Measurements from ENCODE around the gene HOPX.
"Not testable (repeated sequence)": the region's sequence is repeated elsewhere in the genome, so short reads cannot be mapped to it uniquely, and the experiment has no call there.

HOPX gene

DNA sequence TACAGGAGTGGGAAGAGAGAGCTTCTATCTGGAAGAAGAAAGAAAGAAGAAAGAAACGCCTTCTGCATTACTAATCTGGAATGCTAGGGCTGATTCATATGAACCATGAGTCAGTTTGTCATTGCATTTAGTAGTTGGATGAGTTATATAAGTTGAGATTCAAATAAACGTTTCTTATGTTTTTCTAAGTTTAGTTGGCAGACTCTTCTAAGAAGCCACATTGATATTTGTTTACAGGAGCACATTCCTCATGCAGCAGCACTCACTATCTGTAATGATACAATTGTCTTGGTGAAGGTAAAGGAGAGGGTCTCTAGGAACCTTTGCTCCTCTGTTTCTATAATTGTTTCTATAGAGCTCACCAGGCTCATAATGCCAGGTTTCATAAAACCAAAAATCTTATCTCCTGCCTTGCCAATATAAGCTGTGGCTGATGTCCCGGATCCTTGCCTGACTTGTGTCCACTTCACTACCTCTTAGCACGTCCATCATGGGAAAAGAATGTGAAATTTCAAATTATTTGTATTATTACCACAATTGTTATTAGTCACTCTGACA lies 39.5 kb downstream of the HOPX start:
- TF ChIP-seq, protein P1, sequence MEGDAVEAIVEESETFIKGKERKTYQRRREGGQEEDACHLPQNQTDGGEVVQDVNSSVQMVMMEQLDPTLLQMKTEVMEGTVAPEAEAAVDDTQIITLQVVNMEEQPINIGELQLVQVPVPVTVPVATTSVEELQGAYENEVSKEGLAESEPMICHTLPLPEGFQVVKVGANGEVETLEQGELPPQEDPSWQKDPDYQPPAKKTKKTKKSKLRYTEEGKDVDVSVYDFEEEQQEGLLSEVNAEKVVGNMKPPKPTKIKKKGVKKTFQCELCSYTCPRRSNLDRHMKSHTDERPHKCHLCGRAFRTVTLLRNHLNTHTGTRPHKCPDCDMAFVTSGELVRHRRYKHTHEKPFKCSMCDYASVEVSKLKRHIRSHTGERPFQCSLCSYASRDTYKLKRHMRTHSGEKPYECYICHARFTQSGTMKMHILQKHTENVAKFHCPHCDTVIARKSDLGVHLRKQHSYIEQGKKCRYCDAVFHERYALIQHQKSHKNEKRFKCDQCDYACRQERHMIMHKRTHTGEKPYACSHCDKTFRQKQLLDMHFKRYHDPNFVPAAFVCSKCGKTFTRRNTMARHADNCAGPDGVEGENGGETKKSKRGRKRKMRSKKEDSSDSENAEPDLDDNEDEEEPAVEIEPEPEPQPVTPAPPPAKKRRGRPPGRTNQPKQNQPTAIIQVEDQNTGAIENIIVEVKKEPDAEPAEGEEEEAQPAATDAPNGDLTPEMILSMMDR (IDR thresholded peaks at IDR 0.05; ENCODE audit: borderline replicate concordance, insufficient read depth, low read depth, low read length): no peak; the same call in 1 of the 2 replicates
- H3K4me3 ChIP-seq (ENCODE audit: low read depth, low read length): no peak overlapping the region

DNA sequence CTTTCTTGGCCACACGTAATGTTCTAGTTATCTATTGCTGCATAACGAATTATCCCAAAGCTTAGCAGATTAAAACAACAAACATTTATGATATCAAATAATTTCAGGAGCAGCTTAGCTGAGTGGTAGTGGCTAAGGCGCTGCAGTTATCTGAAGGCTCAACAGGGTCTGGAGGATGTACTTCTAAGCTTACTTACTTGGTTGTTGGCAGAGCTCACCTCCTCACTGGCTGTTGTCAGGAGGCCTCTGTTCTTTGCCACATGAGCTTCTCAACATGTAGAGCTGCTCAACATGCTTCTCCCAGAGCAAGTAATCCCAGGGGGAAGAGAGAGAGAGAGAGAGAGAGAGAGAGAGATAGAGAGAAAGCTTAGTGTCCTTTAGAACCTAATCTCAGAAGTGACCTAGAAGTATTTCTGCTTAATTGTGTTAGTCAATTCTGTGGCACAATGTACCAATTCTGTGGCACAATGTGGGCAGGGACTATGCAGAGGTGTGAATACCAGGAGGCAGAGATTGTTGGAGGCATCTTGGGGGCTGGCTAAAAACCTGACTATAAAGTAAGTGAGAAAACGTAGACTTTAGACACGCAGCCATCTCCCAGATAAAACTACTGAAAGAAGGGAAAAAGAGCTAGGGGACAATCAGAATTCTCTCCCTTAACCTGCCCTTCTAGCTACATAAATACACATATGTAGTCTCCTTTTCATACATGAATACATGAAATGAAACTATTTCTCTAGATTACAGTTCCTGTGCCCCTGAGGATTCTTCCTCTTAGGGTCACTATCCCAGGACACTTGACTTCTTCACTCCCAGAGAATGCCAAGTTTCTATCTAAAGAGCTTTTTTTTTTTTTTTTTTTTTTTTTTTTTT lies 40.2 kb downstream of the HOPX start:
- H3K4me3 ChIP-seq (ENCODE audit: low read depth, low read length): no peak overlapping the region
- TF ChIP-seq, protein P1 (IDR thresholded peaks at IDR 0.05; ENCODE audit: borderline replicate concordance, insufficient read depth, low read depth, low read length): no peak

DNA sequence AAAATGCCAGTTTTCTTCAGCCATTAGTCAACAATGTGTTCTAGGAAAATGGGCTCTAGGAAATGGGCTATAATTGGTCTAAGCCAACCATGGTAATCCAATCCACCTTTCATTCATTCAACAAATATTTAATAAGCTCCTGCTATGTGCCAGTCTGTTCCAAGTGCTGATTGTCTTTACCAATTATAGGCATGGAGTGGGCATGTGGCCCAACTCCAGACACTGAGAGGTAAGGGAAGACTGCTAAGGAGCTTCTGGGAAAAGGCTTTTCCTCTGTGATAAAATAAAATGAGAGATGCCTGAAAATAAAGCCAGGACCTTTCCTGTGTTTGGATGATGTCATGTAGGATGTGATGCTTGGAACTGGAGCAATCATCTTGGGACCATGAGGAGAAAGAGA lies 43.3 kb downstream of the HOPX start:
- no peak overlapping the region for H3K4me3 ChIP-seq (ENCODE audit: low read depth, low read length)
- TF ChIP-seq, protein P1 (IDR thresholded peaks at IDR 0.05; ENCODE audit: borderline replicate concordance, insufficient read depth, low read depth, low read length): no peak

DNA sequence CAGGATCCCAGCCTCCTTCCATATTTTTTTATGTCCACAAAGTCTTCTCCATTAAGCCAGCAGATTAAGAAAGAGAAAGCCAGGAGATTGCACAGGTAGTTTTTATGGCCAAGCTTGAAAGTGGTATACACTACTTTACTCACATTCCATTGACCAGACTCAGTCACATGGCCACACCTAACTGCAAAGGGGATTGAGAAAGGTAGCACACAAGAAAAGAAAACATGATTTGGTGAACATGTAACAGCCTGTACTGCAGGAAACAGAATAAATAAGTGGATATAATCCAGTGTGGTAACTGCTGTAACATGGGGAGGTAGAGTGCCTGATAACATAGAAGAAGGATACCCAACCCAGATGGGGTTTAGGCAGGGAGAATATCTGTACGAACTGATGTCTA lies 43.9 kb downstream of the HOPX start:
- H3K4me3 ChIP-seq (ENCODE audit: low read depth, low read length): no peak overlapping the region
- TF ChIP-seq, protein P1 (IDR thresholded peaks at IDR 0.05; ENCODE audit: borderline replicate concordance, insufficient read depth, low read depth, low read length): no peak

DNA sequence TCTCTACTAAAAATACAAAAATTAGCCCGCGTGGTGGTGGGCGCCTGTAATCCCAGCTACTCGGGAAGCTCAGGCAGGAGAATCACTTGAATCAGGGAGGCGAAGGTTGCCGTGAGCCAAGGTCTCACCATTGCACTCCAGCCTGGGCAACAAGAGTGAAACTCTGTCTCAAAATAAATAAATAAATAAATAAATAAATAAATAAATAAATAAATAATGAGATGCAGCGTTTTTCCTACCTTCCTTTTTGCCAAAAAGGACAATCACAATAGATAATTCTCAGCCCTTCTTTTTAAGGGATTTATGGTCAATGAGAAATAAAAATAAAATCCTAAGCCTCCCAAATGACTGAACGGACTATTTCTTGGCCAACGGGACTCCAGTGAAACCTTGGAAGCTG lies 46.1 kb downstream of the HOPX start:
- not testable (repeated sequence) for H3K4me3 ChIP-seq (ENCODE audit: low read depth, low read length)

DNA sequence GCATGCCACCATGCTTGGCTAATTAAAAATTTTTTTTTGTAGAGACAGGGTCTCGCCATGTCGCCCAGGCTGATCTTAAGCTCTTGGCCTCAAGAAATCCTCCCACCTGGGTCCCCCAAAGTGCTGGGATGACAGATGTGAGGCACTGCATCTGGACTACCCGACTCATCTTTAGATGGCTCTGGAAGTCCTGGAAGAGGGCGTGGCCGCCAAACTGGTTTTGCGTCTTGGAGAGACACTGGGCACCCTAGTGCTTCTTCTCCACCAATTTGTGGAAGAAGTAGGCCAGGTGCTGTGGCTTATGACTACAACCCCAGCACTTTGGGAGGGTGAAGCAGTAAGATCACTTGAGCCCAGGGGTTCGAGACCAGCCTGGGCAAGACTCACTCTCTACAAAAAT lies 47.6 kb downstream of the HOPX start:
- no peak overlapping the region for H3K4me3 ChIP-seq (ENCODE audit: low read depth, low read length)
- TF ChIP-seq, protein P1 (IDR thresholded peaks at IDR 0.05; ENCODE audit: borderline replicate concordance, insufficient read depth, low read depth, low read length): no peak

DNA sequence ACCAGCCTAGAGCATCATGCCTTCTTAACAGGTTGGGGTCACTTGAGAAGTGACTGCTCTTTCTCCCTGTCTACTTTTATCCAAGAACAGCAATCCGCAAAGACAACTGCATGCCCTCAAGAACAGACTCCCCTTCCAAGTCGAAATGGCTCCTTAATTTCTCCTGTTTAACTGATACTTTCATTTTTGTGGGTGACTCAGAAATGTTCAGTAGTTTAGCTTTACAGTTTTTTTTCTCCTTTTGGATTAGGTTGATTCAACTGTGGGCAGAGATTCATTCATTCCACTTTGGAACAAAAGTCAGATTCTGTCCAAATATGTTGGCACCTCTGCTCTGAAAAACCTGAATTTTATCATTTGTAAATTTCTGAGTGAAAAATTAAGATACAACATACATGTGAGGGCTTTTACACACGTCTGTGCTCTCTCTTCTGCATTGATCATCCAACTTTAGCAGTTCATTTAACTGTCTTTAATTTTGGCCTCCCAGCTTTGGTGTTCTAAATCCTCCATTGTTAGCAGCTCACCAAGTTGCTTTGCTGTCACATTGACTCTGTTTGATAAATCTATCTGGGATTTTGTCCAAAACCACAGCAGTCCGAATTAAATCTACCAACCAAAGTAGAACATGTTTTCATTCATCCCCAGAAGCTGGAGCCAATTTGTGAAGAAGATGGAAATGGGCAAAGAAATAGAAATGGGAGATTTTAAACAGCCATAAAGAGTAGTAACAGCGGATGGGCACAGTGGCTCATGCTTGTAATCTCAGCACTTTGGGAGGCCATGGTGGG lies 50.0 kb downstream of the HOPX start:
- no peak overlapping the region for H3K4me3 ChIP-seq (ENCODE audit: low read depth, low read length)
- TF ChIP-seq, protein P1 (IDR thresholded peaks at IDR 0.05; ENCODE audit: borderline replicate concordance, insufficient read depth, low read depth, low read length): no peak

Measured in GM12875 (cell line).